Epithelial cell of esophagus (primary cell): ENCODE measurements around the gene CEP112.

Experiments used
- DNase-seq: peaks from one replicate; pipeline ENCODE4 v3.0.0; 2010; ENCODE audit warnings: low read depth
- H3K4me3 ChIP-seq: 2 replicates; pipeline ENCODE4 v1.5.1; 2011; ENCODE audit warnings: mild to moderate bottlenecking, low read length, control low read depth
- TF ChIP-seq, protein P1 (sequence below): IDR thresholded peaks from 2 replicates; pipeline ENCODE4 v1.5.1; 2011; ENCODE audit warnings: low read depth, mild to moderate bottlenecking, low read length, control low read depth, inconsistent platforms; ENCODE audit not compliant: insufficient read depth; ENCODE audit errors: missing control alignments

The CEP112 gene

DNA sequence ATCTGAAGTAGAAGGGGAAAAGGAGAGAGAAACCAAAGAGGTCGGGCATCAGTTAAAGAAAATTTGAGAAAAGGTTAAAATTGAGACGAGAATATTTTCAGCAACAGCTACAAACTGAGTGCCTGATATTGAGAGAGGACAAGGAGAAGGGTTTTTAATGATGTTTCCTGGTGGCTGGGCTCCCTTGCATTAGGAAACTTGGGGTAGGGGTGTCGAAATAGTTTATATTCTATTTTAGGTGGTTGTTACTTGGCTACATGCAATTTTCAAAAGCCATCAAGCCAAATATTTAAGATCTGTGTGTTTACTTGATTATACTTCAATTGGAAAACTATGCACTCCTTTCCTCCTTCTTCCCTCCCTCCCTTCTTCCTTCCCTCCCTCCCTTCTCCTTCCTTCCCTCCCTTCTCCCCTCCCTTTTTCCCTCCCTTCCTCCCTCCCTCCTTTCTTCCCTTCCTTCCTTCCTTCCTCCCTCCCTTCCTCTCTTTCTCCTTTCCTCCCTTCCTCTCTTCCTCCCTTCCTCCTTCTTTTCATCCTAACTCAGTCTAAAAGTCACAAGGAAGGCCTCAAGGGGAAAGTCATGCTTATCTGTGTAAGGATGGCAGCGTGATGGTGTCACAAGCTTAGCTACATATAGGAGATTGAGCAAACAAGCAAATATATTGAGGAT, 39.1 kb upstream of the CEP112 start:
- DNase-seq: no peak
- TF ChIP-seq, protein P1, sequence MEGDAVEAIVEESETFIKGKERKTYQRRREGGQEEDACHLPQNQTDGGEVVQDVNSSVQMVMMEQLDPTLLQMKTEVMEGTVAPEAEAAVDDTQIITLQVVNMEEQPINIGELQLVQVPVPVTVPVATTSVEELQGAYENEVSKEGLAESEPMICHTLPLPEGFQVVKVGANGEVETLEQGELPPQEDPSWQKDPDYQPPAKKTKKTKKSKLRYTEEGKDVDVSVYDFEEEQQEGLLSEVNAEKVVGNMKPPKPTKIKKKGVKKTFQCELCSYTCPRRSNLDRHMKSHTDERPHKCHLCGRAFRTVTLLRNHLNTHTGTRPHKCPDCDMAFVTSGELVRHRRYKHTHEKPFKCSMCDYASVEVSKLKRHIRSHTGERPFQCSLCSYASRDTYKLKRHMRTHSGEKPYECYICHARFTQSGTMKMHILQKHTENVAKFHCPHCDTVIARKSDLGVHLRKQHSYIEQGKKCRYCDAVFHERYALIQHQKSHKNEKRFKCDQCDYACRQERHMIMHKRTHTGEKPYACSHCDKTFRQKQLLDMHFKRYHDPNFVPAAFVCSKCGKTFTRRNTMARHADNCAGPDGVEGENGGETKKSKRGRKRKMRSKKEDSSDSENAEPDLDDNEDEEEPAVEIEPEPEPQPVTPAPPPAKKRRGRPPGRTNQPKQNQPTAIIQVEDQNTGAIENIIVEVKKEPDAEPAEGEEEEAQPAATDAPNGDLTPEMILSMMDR: no peak
- no peak overlapping the region for H3K4me3 ChIP-seq

DNA sequence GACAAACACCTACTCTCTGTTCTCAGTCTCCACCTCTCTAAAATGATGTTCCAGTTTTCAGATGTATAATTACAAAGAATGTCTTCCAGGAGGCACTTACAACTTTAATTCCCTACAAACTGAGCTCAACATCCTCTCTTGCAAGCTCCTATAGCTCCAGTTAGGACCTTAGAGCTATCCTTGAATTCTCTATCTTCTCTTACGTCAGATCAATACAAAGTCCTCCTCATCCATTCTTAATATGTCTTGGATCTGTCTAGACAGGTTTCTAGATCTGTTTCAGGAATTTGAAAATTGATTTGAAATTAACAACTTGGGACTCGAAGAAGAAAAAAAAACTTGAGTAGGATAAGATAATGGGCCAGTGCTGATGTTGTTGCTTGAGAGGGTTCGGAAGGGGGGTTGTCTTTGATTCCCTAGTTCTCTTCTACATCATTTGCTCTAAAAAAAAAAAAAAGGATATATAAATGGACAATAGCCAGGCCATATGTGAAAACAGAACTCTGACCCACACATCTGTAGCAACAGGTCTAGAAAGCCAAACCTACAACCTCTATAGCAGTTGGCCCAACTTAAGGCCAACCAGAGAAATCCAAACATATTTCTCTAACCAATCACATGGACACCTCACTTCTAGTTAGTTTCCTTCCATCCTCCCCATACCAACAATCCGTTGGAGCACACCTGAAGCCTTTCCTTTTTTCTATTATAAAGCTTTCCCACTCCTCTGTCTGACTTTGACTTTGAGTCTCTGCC, 38.0 kb upstream of the CEP112 start:
- TF ChIP-seq, protein P1: no peak
- H3K4me3 ChIP-seq: no peak overlapping the region
- no peak for DNase-seq

DNA sequence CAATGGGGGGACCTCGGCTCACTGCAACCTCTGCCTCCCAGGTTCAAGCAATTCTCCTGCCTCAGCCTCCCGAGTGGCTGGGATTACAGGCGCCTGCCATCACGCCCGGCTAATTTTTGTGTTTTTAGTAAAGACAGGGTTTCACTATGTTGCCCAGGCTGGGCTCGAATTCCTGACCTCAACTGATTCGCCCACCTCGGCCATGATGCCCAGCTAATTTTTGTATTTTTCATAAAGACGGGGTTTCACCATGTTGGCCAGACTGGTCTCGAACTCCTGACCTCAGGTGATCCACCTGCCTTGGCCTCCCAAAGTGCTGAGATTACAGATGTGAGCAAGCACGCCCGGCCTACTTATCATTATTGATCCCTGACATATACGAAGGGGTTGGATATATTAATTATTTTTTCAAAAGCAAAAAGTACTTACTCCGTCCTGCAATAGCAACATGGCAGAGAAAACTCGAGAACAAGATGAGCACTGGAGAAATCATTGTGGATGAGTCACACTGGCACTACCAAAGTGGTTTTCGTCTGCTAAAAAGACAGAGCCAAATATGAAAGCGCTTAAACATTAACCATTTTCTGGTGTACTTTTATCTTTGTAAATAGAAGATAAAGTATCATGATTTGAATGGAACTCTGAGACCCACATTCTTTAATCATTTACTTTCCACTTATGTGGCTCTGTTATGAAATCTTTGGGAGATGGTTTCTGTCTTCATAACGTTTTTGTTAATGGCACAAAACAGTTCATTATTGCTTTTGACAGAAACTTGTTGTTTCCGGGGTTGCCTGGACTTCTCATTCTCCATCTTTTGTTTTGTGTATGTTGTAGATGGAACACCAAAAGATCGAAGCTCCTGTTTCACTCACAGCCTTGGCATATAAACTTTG, 37.2 kb upstream of the CEP112 start, which contains the start of gene APOH:
Gene APOH (minus strand): TSS at position 529 of the 896 bp plus-strand sequence. CDS start 36 bp downstream, at position 493.
- no peak within 1 kb of the TSS for H3K4me3 ChIP-seq
- TF ChIP-seq, protein P1: no peak
- DNase-seq: no peak

DNA sequence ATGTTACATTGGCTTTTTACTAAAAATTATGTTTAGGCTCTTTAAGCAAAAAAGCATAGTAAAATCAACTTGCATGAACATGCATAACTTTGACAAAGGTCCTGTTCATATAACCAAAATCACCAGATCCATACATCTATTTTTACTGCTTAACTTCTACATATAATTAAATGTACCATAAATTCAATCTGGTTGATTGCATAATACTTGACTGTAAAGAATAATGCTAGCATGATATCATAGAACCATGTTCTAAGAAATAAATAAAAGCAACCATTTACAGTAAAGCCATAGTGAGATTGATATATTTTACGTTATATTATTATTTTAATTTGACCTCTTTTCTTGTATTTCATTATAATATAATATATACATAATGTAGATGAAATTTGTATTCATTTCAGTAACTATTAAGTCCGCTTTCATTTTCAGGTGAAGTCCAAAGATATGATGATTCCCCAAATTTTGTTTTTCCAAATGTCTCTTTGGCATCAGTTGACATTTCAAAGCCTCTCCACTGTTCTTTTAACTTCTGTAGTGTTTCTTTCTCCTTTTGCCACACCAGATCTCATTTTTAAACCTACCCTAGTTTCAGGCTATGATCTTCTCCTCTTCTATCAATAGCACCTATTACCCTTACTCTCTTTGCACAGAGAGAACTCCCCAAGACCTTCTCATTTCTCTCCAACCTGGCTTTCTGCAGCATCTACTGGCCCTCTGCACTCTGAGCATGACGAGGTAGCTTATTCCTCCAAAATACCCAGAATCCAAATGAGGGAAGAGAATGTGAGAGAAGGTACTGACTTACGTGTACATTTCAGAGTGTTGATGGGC, 35.5 kb upstream of the CEP112 start:
- no peak overlapping the region for H3K4me3 ChIP-seq
- TF ChIP-seq, protein P1: no peak
- no peak for DNase-seq

DNA sequence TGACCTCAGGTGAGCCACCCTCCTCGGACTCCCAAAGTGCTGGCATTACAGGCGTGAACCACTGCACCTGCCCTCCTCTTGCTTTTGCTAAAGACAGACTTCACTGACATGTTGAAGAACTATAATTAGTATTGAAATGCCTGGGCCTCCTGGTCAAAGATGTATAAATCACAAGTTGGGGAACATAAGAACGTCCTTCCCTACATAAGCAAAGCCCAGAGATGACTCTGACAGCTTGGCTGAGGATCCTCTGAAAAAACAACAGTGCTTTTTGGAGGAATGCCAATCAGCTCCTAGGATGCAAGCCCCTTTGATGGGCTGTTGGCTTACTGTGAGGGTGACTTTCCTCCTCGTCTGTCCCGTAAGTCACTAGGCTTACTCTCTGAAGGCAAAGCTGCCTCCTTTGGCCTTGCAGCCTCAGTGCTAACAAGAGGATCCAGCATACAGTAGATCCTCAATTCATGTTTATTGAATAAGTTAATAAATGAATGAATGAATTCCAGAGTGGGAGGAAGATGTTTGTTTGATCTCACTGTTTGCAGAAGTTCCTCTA, 30.9 kb upstream of the CEP112 start:
- no peak overlapping the region for H3K4me3 ChIP-seq
- no peak for DNase-seq
- TF ChIP-seq, protein P1: no peak

DNA sequence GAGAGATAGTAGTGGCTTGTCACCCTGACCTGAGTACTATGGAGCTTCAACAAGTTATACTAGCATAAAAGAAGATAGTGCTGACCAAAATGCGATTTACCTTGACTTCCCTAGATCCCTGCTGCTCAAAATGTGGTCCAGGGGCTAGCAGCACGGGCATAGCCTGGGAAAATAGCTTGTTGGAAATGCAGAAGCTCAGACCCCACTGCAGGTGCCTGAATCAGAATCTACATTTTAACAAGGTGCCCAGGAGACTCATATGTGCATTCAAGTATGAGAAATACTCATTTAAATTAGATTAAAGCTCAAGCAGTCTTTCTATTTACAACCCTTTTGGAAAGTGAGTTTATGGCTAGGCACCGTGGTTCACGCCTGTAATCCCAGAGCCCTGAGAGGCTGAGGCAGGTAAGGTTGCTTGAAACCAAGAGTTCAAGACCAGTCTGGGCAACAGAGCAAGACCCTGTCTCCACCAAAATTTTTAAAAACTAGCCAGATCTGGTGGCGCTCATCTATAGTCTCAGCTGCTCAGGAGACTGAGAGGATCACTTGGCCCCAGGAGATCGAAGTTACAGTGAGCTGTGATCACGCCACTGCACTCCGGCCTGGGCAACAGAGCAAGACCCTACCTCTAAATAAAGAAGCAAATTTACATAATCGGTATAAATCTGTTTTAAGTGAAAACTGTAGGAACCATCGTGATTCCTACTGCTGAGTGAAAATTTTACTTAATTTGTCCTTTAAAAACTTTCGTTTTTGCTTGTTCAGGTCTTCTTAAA, 30.0 kb upstream of the CEP112 start:
- TF ChIP-seq, protein P1: no peak
- DNase-seq: no peak

More for the DNA sequence above, 30.0 kb upstream of the CEP112 start:
- H3K4me3 ChIP-seq: no peak overlapping the region
